Skin epidermis (tissue), 12 donors: ENCODE results near the gene TMEM174.
"Not testable (repeated sequence)": the region's sequence is repeated elsewhere in the genome, so short reads cannot be mapped to it uniquely, and the experiment has no call there.

Source experiments
- H3K27ac ChIP-seq, 21 experiments: fragments of 200-600 bp; sonication (generic) in 11 of 21; one replicate each; pipeline ENCODE4 v1.5.0; 2020; ENCODE audit warnings: mild to moderate bottlenecking in 3 of 21, inconsistent platforms in 2 of 21, moderate library complexity in 2 of 21
- H3K4me3 ChIP-seq, 7 experiments: fragments of 200-600 bp; sonication (generic) in 2 of 7; one replicate each; pipeline ENCODE4 v1.5.0; 2020; ENCODE audit warnings: inconsistent platforms in 2 of 7, mild to moderate bottlenecking in 2 of 7, moderate library complexity in 1 of 7

TMEM174 gene

GRCh38 chr5:73188764-73189531 lies 16.0 kb downstream of the TMEM174 start:
- H3K27ac ChIP-seq: no peak overlapping the region
- no peak overlapping the region for H3K4me3 ChIP-seq

DNA sequence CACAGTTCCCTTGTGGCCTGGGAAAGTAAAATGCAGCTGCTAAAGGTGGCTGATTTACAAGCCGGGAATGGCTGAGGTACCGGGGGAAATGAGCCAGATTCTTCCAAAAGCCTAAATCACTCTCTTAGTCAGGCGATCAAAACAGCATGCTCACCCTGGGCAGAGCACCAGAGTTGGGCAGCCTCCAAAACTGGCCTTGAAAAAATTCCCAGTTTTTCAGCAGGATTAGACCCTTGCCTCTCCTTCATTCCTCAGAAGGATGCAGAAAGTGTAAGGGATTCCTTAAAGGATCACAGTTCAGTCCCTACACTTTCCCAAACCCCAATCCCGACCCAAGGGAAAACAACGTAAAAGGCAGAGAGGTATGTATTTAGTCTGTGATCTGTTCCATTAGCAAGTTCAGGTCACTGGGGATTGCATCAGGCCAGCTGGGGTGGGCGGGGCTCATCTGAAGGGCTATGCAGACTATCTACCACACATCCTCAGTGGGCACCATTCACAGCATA lies 16.9 kb downstream of the TMEM174 start:
- no peak overlapping the region for H3K27ac ChIP-seq
- H3K4me3 ChIP-seq: no peak overlapping the region

DNA sequence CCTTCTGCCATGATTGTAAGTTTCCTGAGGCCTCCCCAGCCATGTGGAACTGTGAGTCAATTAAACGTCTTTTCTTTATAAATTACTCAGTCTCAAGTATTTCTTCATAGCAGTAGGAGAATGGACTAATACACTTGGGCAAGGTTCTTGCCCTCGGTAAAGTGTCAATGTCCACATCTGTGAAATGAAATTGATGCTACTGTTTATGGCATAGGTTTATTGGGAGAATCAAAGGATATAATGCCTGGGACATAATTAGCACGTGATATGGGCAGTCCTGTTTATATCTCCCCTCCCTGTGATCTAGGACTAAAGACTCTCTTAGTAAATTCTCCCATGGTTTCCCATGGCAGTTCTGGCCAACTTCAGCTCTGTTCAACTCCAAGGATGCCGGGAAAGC lies 19.4 kb downstream of the TMEM174 start:
- no peak overlapping the region for H3K4me3 ChIP-seq
- no peak overlapping the region for H3K27ac ChIP-seq

DNA sequence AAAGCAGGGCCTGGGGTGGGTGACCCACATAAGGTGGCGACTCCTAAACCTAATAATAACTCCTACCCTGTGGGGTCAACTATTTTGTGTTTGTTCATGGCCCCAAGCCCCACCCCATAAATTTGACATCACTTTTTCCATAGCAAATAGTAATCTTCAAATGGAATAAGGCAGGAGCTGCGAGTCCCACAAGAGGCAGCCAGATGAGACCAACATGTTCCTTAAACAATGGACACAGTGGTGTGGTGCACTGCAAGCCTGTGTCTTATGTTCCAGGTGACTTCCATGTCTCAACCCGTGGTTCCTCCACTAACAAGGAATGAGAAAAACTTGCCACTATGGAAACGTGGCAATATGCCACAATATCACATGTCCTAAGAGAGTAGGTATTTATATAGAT lies 20.6 kb downstream of the TMEM174 start:
- Histone ChIP-seq H3K27ac (no peak overlapping the region), H3K4me3 (no peak overlapping the region)

DNA sequence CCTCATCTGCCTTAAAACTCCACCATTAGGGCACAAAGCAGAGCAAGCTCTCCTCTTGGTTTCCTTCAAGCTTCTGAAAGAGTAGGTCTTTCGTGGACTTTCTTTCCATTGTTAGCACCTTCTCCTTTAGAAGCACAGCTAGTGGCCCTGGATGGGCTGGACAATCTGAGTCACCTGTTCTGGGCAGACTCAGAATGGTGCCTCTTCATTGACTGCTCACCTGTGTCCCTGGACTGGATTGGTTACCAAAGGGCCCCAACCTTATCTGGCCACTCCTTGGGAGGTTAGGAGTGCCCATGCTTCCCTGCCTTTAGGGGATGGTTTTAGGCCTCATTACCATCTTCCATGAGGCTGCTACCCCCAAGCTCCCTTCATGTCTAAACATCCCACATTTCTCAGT lies 23.2 kb downstream of the TMEM174 start:
- H3K27ac ChIP-seq: no peak overlapping the region
- no peak overlapping the region for H3K4me3 ChIP-seq

- no peak overlapping the region for H3K4me3 ChIP-seq
- H3K27ac ChIP-seq: no peak overlapping the region
Observed at GRCh38 chr5:73197637-73198257, 24.8 kb downstream of the TMEM174 start.

DNA sequence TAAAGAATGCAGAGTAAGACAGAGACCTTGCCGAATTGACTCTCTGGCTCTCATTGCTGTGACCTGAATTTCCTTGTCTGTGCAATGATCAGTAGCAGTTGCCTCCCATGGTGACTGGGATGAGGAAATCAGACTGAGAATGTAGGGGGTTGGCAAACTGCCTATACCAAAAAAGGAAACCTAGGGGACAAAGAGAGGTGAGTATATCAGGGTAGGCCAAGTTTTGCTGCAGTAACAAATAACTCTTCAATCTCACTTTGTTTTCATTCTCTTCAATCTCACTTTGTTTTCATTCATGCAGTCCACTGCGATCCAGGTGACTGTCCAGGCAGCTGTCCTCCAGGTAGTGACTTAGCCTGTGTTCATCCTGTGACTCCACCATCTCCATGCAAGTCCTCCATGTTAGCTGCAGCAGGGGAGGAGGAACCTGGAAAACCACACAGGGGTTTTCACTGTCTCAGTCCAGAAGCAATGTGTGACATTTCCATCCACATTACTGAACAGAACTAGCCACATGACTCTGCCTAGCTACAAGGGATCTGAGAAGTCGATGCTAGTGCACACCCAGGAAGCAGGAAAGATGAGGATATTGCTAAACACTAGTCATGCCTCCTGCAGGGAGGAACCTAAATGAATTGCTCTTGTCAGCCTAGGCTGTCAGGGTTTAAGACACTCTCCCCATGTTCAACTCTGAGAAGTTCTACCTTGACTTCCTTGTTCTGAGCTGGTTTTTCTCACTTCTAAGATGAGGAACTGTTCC lies 26.0 kb downstream of the TMEM174 start:
- Histone ChIP-seq H3K27ac (no peak overlapping the region), H3K4me3 (no peak overlapping the region)

GRCh38 chr5:73199671-73200070 lies 26.7 kb downstream of the TMEM174 start:
- no peak overlapping the region for H3K27ac ChIP-seq
- no peak overlapping the region for H3K4me3 ChIP-seq

GRCh38 chr5:73201547-73202513 lies 28.8 kb downstream of the TMEM174 start:
- H3K27ac ChIP-seq: no peak overlapping the region
- H3K4me3 ChIP-seq: no peak overlapping the region

DNA sequence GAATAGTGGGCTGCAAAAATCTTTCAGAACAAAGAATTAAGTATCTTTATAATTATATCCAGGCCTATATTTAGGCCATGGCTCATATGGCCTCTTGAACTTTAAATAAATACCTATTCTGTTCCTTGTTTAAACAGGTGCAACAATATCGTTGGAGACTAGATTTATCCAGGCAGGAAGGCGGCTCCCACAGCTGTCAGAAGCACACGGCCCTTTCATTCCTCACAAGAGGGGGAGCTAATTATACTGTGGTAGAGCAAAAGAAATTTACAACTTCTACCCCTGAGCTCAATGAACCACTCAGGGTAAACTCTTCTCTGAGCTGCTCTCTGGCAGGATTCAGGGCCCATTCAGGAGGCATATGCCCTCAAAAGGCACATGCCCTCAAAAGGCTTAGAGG lies 31.3 kb downstream of the TMEM174 start:
- no peak overlapping the region for H3K27ac ChIP-seq

GRCh38 chr5:73204733-73205132 lies 31.7 kb downstream of the TMEM174 start:
- Histone ChIP-seq H3K27ac (no peak overlapping the region), H3K4me3 (no peak overlapping the region)

More for the DNA sequence above, 31.3 kb downstream of the TMEM174 start:
- H3K4me3 ChIP-seq: no peak overlapping the region

- H3K4me3 ChIP-seq: no peak overlapping the region
- H3K27ac ChIP-seq: no peak overlapping the region
Observed at GRCh38 chr5:73205305-73205704, 32.3 kb downstream of the TMEM174 start.

DNA sequence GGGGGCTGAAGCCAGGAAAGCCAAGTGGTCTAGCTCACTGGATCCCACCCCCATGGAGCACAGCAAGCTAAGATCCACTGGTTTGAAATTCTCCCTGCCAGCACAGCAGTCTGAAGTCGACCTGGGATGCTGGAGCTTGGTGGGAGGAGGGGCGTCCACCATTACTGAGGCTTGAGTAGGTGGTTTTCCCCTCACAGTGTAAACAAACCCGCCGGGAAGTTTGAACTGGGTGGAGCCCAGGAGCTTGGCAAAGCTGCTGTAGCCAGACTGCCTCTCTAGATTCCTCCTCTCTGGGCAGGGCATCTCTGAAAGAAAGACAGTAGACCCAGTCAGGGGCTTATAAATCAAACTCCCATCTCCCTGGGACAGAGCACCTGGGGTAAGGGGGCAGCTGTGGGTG lies 34.2 kb downstream of the TMEM174 start:
- H3K27ac ChIP-seq, H3K4me3 ChIP-seq: not testable (repeated sequence)

GRCh38 chr5:73209075-73209474 lies 36.1 kb downstream of the TMEM174 start:
- H3K4me3 ChIP-seq, H3K27ac ChIP-seq: not testable (repeated sequence)

DNA sequence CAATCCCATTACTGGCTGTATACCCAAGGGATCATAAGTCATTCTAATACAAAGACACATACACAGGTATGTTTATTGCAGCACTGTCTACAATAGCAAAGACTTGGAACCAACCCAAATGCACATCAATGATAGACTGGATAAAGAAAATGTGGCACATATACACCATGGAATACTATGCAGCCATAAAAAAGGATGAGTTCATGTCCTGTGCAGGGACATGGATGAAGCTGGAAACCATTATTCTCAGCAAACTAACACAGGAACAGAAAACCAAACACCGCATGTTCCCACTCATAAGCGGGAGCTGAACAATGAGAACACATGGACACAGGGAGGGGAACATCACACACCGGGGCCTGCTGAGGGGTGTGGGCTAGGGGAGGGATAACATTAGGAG lies 39.7 kb downstream of the TMEM174 start:
- not testable (repeated sequence) for H3K27ac ChIP-seq

DNA sequence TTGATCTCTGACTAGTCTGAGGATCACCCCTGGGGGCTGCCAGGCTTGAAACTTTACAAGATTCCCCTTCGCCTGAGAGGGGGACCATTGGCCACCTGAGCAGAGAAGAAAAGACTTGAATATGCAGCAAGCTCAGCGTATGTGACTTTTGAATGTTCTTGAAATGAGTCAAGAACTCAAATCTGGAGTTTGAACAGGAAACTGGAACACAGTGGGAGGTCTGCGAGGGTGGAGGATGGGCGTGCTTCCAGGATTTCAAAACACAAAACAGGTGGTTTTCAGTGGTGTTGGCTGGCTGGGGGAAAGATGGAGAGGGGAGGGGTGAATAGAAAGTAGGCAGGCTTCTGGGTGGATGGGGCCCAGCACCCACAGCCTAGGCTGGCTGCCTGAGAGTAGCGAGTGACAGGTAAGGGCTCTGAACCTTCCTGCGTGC lies 40.6 kb downstream of the TMEM174 start:
- peak overlapping the region in 2 of 21 experiments; percentile 5 to 74 for H3K27ac ChIP-seq
- H3K4me3 ChIP-seq: no peak overlapping the region

More for the DNA sequence above, 39.7 kb downstream of the TMEM174 start:
- not testable (repeated sequence) for H3K4me3 ChIP-seq

- H3K27ac ChIP-seq: peak overlapping the region in 2 of 21 experiments; percentile 5 to 74
- no peak overlapping the region for H3K4me3 ChIP-seq
Observed at GRCh38 chr5:73214306-73214705, 41.3 kb downstream of the TMEM174 start.

DNA sequence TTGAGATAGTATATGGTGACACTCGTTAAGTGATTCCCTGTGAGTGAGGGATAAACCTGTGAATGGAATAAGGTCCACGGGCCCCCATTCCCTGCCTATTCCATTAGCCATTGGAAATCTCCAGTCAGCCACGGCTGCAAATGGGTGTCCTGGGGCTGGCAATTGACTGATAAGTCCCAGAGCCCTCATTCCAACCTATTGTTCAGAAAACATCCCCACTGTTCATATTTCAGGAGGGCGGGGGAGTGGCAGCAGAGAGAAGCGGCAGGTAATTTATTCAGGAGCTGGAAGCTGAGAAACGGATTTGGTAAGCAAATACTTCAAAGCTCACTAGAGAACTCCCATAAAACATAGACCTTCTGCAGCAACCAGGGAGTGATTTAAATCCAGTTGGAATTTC lies 42.0 kb downstream of the TMEM174 start:
- peak overlapping the region in 1 of 21 experiments; percentile 74 for H3K27ac ChIP-seq
- no peak overlapping the region for H3K4me3 ChIP-seq

DNA sequence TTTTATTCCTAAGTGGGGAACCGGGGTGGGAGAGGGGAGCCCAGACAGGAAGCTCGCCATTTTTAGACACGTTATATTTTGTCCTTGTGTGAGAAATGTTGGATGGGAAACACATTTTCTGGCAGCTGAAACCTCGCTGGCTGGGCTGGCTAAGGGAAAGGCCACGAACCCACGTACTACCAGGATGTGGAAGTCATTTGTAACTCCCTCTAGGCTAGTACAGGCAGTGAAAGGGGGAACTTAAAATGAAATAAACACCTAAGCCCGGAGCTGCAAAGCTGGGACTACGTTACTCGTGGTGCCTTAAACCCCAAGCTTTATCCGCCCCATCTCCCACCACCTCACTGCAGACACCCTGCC lies 42.5 kb downstream of the TMEM174 start:
- peak overlapping the region in 5 of 7 experiments; percentile 1 to 38 (median 32) for H3K4me3 ChIP-seq
- peak overlapping the region in 3 of 21 experiments; percentile 22 to 61 (median 23) for H3K27ac ChIP-seq
